Measurements from ENCODE around the gene EHD4.

Gene EHD4

DNA sequence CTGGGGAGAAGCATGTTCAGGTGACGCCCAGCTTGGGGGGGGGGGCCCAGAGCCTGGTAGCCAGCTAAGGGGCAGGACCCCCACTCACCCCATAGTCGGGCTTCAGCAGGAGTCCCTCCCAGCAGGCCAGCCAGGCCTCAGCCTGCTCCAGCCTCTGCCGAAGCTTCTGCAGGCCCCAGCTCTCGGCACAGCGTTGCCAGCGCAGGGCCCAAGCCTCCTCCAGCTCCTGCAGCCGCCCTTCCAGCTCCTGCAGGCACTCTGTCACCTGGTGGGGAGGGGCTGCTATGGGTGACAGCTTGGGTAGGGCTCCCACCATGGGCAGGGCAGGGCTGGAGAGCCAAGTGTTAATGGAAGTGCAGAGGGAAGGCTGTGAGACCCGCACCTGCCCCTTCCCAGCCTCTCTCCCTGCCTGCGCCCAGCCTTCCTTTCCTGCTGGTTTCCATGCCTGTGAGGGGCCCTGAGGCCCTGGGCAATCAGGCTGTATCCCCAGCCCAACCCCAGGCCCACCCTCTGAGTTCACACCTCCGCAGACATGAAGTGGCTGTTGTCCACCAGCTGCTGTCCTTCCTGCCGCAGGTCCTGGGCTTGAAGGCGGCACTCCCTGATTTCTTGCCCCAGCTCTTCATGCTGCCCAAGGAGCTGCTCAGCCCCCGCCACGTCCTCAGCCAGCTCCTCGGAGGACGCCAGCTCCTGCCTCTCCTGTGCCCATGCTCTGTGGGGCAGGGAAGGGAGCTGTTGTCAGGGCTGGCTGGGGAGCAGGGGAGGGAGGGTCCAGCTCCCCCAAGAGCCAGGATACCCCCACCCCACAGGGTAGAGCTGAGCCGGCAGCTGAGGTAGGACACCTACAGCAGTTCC, 119.4 kb downstream of the EHD4 start:
- no peak for DNase-seq

DNA sequence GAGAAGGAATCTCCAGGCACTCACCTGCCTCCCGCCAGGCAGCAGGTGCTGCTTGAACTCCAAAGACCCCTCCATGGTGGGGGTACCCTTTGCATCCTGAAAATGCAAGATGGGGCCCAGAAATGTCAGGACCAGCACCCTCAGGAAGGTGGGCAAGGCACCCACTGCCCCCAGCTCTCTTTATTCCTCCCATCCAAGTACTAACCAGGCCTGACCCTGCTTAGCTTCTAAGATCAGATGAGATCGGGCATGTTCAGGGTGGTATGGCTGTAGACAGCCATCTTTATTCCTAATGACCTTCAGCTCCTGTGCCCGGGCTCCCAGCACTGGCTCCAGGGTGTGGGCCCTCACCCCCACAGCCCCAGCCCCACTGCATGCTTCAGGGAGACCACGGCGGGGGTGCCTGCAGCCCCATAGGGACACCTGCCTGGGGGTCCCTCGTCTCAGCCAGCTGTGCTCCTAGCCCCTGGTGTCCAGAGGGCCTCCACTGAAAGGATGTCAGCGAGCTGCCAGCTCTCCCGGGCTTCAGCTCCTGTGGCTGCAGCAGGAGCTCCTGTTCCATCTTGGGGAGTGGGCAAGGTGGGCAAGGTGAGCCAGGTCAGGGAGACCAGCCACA, 120.5 kb downstream of the EHD4 start:
- no peak for DNase-seq

DNA sequence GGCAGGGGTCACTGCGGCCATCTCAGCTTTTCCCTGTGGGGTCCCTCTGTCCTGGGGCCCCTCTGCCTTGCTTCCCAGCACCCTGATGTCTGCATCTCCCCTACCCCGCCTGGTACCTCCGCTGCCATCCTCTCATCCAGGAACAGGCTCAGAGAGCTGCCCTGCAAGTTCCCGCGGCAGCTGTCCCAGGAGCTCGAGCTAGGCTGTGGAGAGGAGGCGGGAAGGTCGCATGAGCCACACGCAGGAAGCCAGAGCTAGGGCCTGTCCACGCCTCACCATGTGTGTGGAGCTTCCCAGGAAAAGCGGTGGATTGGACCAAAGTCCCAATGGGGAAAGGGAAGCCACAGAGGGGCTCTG, 121.2 kb downstream of the EHD4 start:
- DNase-seq, result no peak

DNA sequence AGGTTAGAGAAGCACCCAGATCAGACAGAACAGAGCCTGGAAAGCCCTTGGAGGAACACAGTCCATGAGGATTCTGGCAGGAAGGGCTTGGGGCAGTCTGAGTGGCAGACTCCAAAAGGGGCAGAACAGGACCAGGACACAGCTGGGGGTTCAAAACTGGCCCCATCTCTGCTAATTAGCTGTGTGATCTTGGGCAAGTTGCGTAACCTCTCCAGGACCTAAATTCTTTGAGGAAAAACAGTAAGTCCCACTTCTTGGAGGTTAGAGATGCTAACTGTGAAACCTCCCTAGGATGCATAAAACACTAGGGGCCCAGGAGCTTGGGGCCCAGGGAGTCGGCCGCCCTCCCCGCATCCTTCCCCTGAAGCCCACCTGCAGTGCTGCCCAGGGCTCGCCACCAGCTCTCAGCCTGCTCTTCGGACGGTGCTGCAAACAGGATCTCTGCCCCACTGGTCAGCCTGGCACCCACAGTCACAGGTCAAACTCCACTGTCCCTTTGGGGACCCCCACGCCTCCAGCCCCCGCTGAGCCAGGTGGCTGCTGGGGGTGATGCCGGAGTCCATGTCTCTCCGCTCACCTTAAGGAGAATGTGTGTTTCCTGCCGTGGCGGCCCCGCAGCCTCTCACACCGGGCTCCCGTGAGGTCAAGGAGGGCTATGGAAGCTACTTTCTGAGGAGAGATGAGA, 121.7 kb downstream of the EHD4 start:
- no peak for DNase-seq

DNA sequence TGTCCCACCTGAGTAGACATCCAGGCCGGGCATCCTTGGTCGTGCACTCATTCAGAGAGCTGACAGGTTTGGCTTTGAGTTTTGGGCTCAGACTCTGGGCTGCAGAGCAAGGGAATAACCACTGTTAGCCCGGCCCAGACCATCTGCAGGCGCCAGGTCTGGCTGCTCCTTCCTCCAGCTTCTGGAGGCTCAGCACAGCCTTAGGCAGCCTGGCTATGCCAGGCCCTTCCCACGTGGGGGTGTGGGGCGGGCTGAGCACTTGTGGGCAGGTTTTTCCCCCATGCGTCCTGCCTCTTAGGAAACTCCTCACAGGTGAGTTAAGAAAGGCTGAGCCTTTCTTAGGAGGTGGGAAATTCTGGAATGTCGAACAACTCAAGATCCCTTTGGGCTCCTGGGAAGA, 122.5 kb downstream of the EHD4 start:
- DNase-seq, result no peak

DNA sequence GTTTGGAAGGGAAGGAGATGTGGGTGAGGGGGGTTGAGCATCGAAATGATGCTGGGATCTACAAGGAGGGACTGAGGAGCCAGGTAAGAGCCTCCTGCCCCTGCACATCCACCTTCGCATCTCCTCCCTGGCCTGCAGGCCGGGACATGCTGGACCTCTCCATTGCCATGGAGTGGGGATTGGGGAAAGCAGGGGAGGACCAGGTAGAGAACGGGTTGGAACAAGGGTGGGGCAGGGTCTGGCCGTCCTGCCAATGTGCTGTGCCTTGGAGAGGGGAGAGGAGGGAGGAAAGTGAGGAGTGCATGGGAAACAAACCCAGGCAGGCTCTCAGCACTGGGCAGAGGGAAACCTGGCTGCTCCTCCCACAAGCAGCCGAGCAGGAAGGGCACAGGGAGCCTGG, 123.2 kb downstream of the EHD4 start:
- no peak for DNase-seq

DNA sequence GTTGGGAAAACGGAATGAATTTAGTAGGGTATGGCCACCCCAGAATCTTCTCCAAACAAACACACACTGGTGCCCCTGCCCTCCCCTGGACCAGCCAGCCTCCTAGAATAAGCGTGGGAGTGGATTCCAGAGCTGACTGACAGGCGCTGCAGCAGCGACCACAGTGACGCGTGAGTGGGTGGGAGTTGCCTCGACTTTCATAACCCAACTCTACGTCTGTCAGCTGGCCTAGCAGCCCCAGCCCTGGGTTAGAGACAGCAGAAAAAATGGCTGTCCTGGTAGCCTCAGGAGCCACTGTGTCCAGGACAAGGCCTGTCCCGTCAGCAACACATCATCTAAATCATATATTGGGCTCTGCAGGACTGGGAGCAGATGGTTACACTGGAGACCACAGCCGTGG, 123.7 kb downstream of the EHD4 start:
- peak; percentile 32 for DNase-seq

DNA sequence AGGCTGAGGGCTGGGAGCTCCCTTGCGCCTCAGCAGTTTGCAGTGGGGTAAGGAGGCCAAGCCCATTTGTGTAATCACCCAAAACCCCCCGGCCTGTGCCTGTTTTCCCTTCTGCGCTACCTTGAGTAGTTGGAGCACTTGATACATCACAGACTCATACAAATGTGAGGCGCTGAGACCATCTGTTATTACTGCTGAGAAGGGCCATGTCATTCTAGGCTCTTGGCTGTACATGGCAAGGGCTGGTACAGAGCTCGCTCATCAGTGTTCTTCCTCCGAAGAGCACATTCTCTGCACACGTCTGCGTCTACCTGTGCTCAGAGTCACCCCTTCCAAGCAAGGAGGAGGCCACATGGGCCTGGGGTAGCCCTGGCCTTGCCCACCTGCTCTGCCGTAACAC, 124.4 kb downstream of the EHD4 start:
- no peak for DNase-seq

DNA sequence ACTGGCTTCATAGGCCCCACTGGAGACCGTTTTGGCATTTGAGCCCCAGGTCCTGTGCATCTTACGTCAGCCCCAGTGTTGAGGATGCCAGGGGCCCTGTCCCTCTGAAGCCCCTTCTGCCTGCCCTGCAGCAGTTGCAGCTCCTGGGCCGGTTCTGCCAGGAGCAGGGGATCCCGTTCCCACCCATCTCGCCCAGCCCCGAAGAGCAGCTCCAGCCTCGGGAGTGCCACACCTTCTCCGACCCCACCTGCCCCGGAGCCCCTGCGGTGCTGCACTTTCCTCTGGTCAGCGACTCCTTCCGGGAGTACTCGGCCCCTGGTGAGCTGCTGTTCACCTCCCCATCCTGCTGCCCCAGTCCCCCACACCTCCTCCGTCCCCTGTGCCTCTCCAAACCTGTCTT, 125.2 kb downstream of the EHD4 start:
- DNase-seq, result no peak
